Smooth muscle cell (in vitro differentiated cells): ENCODE measurements around the gene FBXL20. TPM values are rescaled to one million over a fixed set of nuclear protein-coding genes. Genes with fewer than 3 reads are reported as not detected.

Source experiments
- DNase-seq: peaks from one replicate; lab custom pipeline; 2025; ENCODE audit not compliant: unreplicated experiment; lab: John Stamatoyannopoulos, UW
- H2AFZ ChIP-seq: fragments of 200-600 bp; sonication (generic); 2 replicates; pipeline ENCODE4 v1.6.0; 2016; ENCODE audit warnings: antibody characterized with exemption, low read depth, mild to moderate bottlenecking
- H3F3A ChIP-seq: fragments of 200-600 bp; sonication (generic); 2 replicates; pipeline ENCODE4 v1.6.0; 2017; ENCODE audit warnings: antibody characterized with exemption, low read depth
- H3K27ac ChIP-seq: fragments of 200-600 bp; sonication (generic); 2 replicates; pipeline ENCODE4 v1.5.1; 2016; ENCODE audit warnings: low read depth, mild to moderate bottlenecking
- H3K27me3 ChIP-seq: fragments of 200-600 bp; sonication (generic); 2 replicates; pipeline ENCODE4 v1.6.1; 2016; ENCODE audit warnings: low read depth, mild to moderate bottlenecking
- H3K36me3 ChIP-seq: fragments of 200-600 bp; sonication (generic); 2 replicates; pipeline ENCODE4 v1.5.1; 2016; ENCODE audit warnings: low read depth
- H3K4me1 ChIP-seq: fragments of 200-600 bp; sonication (generic); 2 replicates; pipeline ENCODE4 v1.5.1; 2016; ENCODE audit warnings: low read depth
- H3K4me2 ChIP-seq: fragments of 200-600 bp; sonication (generic); 2 replicates; pipeline ENCODE4 v1.6.0; 2016; ENCODE audit warnings: mild to moderate bottlenecking
- H3K4me3 ChIP-seq: fragments of 200-600 bp; sonication (generic); 2 replicates; pipeline ENCODE4 v1.5.1; 2016; ENCODE audit warnings: mild to moderate bottlenecking
- H3K79me2 ChIP-seq: fragments of 200-600 bp; sonication (generic); 2 replicates; pipeline ENCODE4 v1.6.0; 2016; ENCODE audit warnings: low read depth, mild to moderate bottlenecking
- H3K9ac ChIP-seq: fragments of 200-600 bp; sonication (generic); 2 replicates; pipeline ENCODE4 v1.6.0; 2016; ENCODE audit warnings: low read depth
- H3K9me3 ChIP-seq: fragments of 200-600 bp; sonication (generic); replicated peaks from 2 replicates; pipeline ENCODE4 v1.5.1; 2016; ENCODE audit warnings: low read depth
- H4K20me1 ChIP-seq: fragments of 200-600 bp; sonication (generic); 2 replicates; pipeline ENCODE4 v1.6.0; 2016; ENCODE audit warnings: low read depth
- CTCF ChIP-seq: fragments of 200-600 bp; sonication (generic); IDR thresholded peaks from 2 replicates; pipeline ENCODE4 v1.5.1; 2017; ENCODE audit warnings: borderline replicate concordance, mild to moderate bottlenecking, antibody characterized with exemption; ENCODE audit not compliant: insufficient read depth, poor library complexity, severe bottlenecking
- WGBS: methylation state at CpG from one replicate; pipeline ENCODE4 v1.1.7; 2016; ENCODE audit warnings: low lambda C conversion rate; 5-methylcytosine and 5-hydroxymethylcytosine counted together
- polyA plus RNA-seq: library from polyadenylated mRNA; unstranded; fragments of >200 nt; fragmentation: Nextera tagmentation; extraction: Ambion mirVana; gene quantifications from 2 replicates; pipeline ENCODE4 v1.2.1, GENCODE V29; 2016
- total RNA-seq: library from RNA; depleted of rRNA; stranded (reverse); fragments of >200 nt; gene quantifications from 2 replicates; pipeline ENCODE4 v1.2.3, GENCODE V29; 2014

The FBXL20 gene
- total and polyA plus RNA-seq, 2 experiments from 2014 or later = 8.0 to 19.9 TPM

- TF ChIP-seq CTCF = no peak
- H3K27ac ChIP-seq = no peak overlapping the region
- peaks cover 47% of the 10 kb centered on the region for H3K27me3 ChIP-seq
- 28% methylated on average over 14 of the region's 24 CpGs for WGBS
- H3K4me1 ChIP-seq = peaks cover 18% of the 10 kb centered on the region
- peak overlapping the region; percentile 85 for H3K4me2 ChIP-seq
- no peak overlapping the region for H2AFZ ChIP-seq
- H3K9ac ChIP-seq = no peak overlapping the region
- H3F3A ChIP-seq = no peaks in the 10 kb centered on the region
- no peaks in the 10 kb centered on the region for H3K79me2 ChIP-seq
- no peaks in the 10 kb centered on the region for H3K36me3 ChIP-seq
- H3K4me3 ChIP-seq = peak overlapping the region; percentile 48
- no peaks in the 10 kb centered on the region for H3K9me3 ChIP-seq
- no peaks in the 10 kb centered on the region for H4K20me1 ChIP-seq
- peak; percentile 37 for DNase-seq
These were observed 175.3 kb downstream of the FBXL20 start for GRCh38 chr17:39225959-39226683.

- no peaks in the 10 kb centered on the region for H3K9me3 ChIP-seq
- peak within 1 kb of the TSS; percentile 85 for H3K4me2 ChIP-seq
- peaks cover 47% of the 10 kb centered on the region for H3K27me3 ChIP-seq
- DNase-seq = no peak
- peak within 1 kb of the TSS; percentile 48 for H3K4me3 ChIP-seq
- H3K9ac ChIP-seq = no peak within 1 kb of the TSS
- H3K79me2 ChIP-seq = no peaks in the 10 kb centered on the region
- H3K27ac ChIP-seq = no peak within 1 kb of the TSS
- H3K36me3 ChIP-seq = no peaks in the 10 kb centered on the region
- H3F3A ChIP-seq = no peaks in the 10 kb centered on the region
- 4% methylated on average over 29 of the region's 71 CpGs for WGBS
- no peaks in the 10 kb centered on the region for H4K20me1 ChIP-seq
- no peak for TF ChIP-seq CTCF
- H2AFZ ChIP-seq = no peak within 1 kb of the TSS
- peaks cover 18% of the 10 kb centered on the region for H3K4me1 ChIP-seq
These were observed 176.0 kb downstream of the FBXL20 start, which contains the start of gene STAC2 for GRCh38 chr17:39225308-39225958. Gene STAC2, minus strand, starts transcription at chr17:39225945. Its CDS starts 443 bp downstream, at chr17:39225502.

- no peaks in the 10 kb centered on the region for H3F3A ChIP-seq
- H3K9me3 ChIP-seq = no peaks in the 10 kb centered on the region
- peaks cover 47% of the 10 kb centered on the region for H3K27me3 ChIP-seq
- H4K20me1 ChIP-seq = no peaks in the 10 kb centered on the region
- no peak for DNase-seq
- H3K4me3 ChIP-seq = peak overlapping the region; percentile 48
- no peak overlapping the region for H3K27ac ChIP-seq
- TF ChIP-seq CTCF = no peak
- H3K4me1 ChIP-seq = peaks cover 18% of the 10 kb centered on the region
- 3% methylated on average over 43 of the region's 68 CpGs for WGBS
- no peak overlapping the region for H3K9ac ChIP-seq
- no peak overlapping the region for H2AFZ ChIP-seq
- peak overlapping the region; percentile 85 for H3K4me2 ChIP-seq
- H3K36me3 ChIP-seq = no peaks in the 10 kb centered on the region
- no peaks in the 10 kb centered on the region for H3K79me2 ChIP-seq
These were observed 176.6 kb downstream of the FBXL20 start for GRCh38 chr17:39224778-39225307.
